Measurements from ENCODE around the gene ABLIM2.

ABLIM2 gene

DNA sequence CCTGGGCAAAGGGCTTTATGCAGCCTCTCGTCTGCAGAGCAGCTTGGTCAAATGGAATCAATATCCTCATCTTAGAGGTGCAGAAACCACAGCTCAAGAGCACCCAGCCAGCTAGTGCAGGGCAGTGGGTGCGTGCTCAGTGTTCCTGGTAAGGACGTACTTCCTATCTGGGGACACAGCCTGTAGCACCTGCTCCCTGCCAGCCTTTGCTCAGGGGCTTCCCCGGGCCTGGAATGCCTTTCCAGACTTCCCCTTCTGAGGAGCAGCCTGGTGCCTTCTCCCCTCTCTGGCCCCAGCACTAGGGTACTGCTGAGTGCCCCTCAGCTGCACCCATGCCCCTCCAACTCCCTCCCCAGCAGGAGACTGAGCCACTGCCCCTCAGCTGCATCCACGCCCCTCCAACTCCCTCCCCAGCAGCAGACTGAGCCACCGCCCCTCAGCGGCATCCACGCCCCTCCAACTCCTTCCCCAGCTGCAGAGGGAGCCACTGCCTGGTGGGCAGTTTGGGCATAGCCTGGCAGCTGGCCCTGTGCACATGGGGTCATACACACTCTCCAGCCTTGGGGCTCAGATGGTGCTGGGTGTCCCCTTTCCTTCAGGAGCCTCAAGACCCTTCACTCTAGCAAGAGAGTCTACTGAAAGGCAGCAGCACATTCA, 176.7 kb downstream of the ABLIM2 start:
- Histone ChIP-seq H3K4me1 (ENCODE audit: control insufficient read depth, low read depth, low read length) (peaks cover 17% of the 10 kb centered on the region), H4K8ac (ENCODE audit: low read depth, low read length) (no peak overlapping the region), H3K27me3 (ENCODE audit: insufficient read depth, low read length, poor library complexity) (no peaks in the 10 kb centered on the region), H2BK5ac (ENCODE audit: low read length) (no peak overlapping the region), H3K4ac (ENCODE audit: low read depth, low read length) (no peak overlapping the region), H3K18ac (ENCODE audit: low read length) (no peak overlapping the region), H3K23ac (ENCODE audit: low read length) (no peak overlapping the region), H4K5ac (ENCODE audit: low read length) (no peak overlapping the region), H3K4me3 (ENCODE audit: low read length) (no peak overlapping the region), H3K9ac (ENCODE audit: low read length) (no peak overlapping the region), H2AK5ac (ENCODE audit: low read length) (peak overlapping the region; percentile 69), H3K56ac (ENCODE audit: low read length) (peak overlapping the region; percentile 15), H2BK120ac (ENCODE audit: low read depth, low read length) (no peak overlapping the region), H3K79me1 (ENCODE audit: low read length) (no peaks in the 10 kb centered on the region), H3K4me2 (ENCODE audit: low read length) (no peak overlapping the region), H2BK15ac (replicated peaks; ENCODE audit: low read depth) (no peak overlapping the region), H3K27ac (ENCODE audit: low read depth, low read length) (no peak overlapping the region), H3K36me3 (ENCODE audit: control insufficient read depth, insufficient read depth, low read length) (no peaks in the 10 kb centered on the region), H3K79me2 (ENCODE audit: control insufficient read depth, insufficient read depth, low read length) (no peaks in the 10 kb centered on the region)
- DNase-seq, result no peak
- no CpG with 5 or more reads among the region's 8 CpGs for WGBS (ENCODE audit: extremely low coverage, insufficient coverage, low lambda C conversion rate)

GRCh38 chr4:7980036-7980435, 178.6 kb downstream of the ABLIM2 start:
- DNase-seq, result no peak
- no CpG with 5 or more reads among the region's 2 CpGs for WGBS (ENCODE audit: extremely low coverage, insufficient coverage, low lambda C conversion rate)
- H3K4me1 ChIP-seq (ENCODE audit: control insufficient read depth, low read depth, low read length), result peaks cover 17% of the 10 kb centered on the region
- no peak overlapping the region for H3K4me2 ChIP-seq (ENCODE audit: low read length)
- H4K8ac ChIP-seq (ENCODE audit: low read depth, low read length), result no peak overlapping the region
- H3K56ac ChIP-seq (ENCODE audit: low read length), result no peak overlapping the region
- peak overlapping the region; percentile 40 for H3K27ac ChIP-seq (ENCODE audit: low read depth, low read length)
- H2BK5ac ChIP-seq (ENCODE audit: low read length), result no peak overlapping the region
- no peak overlapping the region for H2BK15ac ChIP-seq (replicated peaks; ENCODE audit: low read depth)
- no peak overlapping the region for H3K9ac ChIP-seq (ENCODE audit: low read length)
- H3K23ac ChIP-seq (ENCODE audit: low read length), result no peak overlapping the region
- no peak overlapping the region for H3K18ac ChIP-seq (ENCODE audit: low read length)
- no peak overlapping the region for H3K4me3 ChIP-seq (ENCODE audit: low read length)
- no peaks in the 10 kb centered on the region for H3K27me3 ChIP-seq (ENCODE audit: insufficient read depth, low read length, poor library complexity)
- no peaks in the 10 kb centered on the region for H3K79me2 ChIP-seq (ENCODE audit: control insufficient read depth, insufficient read depth, low read length)
- H3K4ac ChIP-seq (ENCODE audit: low read depth, low read length), result no peak overlapping the region
- H4K5ac ChIP-seq (ENCODE audit: low read length), result no peak overlapping the region
- H2BK120ac ChIP-seq (ENCODE audit: low read depth, low read length), result no peak overlapping the region
- H2AK5ac ChIP-seq (ENCODE audit: low read length), result no peak overlapping the region
- no peaks in the 10 kb centered on the region for H3K79me1 ChIP-seq (ENCODE audit: low read length)
- no peaks in the 10 kb centered on the region for H3K36me3 ChIP-seq (ENCODE audit: control insufficient read depth, insufficient read depth, low read length)

DNA sequence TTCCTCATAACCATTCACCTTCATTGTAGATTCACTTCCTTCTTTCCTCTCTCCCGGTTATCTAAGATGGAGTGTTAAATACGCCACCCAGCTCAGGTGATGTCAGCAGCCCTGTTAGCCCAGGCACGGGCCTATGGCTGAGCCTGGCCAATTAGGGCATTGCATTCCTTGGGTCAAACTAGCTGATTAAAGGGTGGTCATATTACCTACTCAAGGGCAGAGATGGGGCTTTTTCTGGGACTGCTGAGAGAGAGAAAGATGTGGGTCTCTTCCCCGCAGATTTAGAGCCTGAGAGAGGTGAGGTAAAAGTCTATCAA, 179.0 kb downstream of the ABLIM2 start:
- Histone ChIP-seq H3K27ac (ENCODE audit: low read depth, low read length) (no peak overlapping the region), H3K79me1 (ENCODE audit: low read length) (no peaks in the 10 kb centered on the region), H2BK15ac (replicated peaks; ENCODE audit: low read depth) (no peak overlapping the region), H3K18ac (ENCODE audit: low read length) (no peak overlapping the region), H3K4me1 (ENCODE audit: control insufficient read depth, low read depth, low read length) (peaks cover 17% of the 10 kb centered on the region), H3K56ac (ENCODE audit: low read length) (no peak overlapping the region), H4K5ac (ENCODE audit: low read length) (no peak overlapping the region), H3K4me3 (ENCODE audit: low read length) (no peak overlapping the region), H4K8ac (ENCODE audit: low read depth, low read length) (no peak overlapping the region), H3K23ac (ENCODE audit: low read length) (no peak overlapping the region), H3K27me3 (ENCODE audit: insufficient read depth, low read length, poor library complexity) (no peaks in the 10 kb centered on the region), H2BK5ac (ENCODE audit: low read length) (no peak overlapping the region), H3K9ac (ENCODE audit: low read length) (no peak overlapping the region), H3K36me3 (ENCODE audit: control insufficient read depth, insufficient read depth, low read length) (no peaks in the 10 kb centered on the region), H2AK5ac (ENCODE audit: low read length) (no peak overlapping the region), H3K79me2 (ENCODE audit: control insufficient read depth, insufficient read depth, low read length) (no peaks in the 10 kb centered on the region), H3K4ac (ENCODE audit: low read depth, low read length) (no peak overlapping the region), H3K4me2 (ENCODE audit: low read length) (no peak overlapping the region), H2BK120ac (ENCODE audit: low read depth, low read length) (no peak overlapping the region)
- DNase-seq, result peak; percentile 79
- WGBS (ENCODE audit: extremely low coverage, insufficient coverage, low lambda C conversion rate), result no CpG with 5 or more reads among the region's 4 CpGs

GRCh38 chr4:7978907-7979651, 179.5 kb downstream of the ABLIM2 start:
- Histone ChIP-seq H3K4ac (ENCODE audit: low read depth, low read length) (peak overlapping the region; percentile 1), H3K79me1 (ENCODE audit: low read length) (no peaks in the 10 kb centered on the region), H2BK120ac (ENCODE audit: low read depth, low read length) (no peak overlapping the region), H3K27me3 (ENCODE audit: insufficient read depth, low read length, poor library complexity) (no peaks in the 10 kb centered on the region), H3K4me1 (ENCODE audit: control insufficient read depth, low read depth, low read length) (peaks cover 17% of the 10 kb centered on the region), H3K79me2 (ENCODE audit: control insufficient read depth, insufficient read depth, low read length) (no peaks in the 10 kb centered on the region), H3K27ac (ENCODE audit: low read depth, low read length) (no peak overlapping the region), H3K56ac (ENCODE audit: low read length) (peak overlapping the region; percentile 87), H2BK15ac (replicated peaks; ENCODE audit: low read depth) (no peak overlapping the region), H4K8ac (ENCODE audit: low read depth, low read length) (no peak overlapping the region), H3K18ac (ENCODE audit: low read length) (no peak overlapping the region), H4K5ac (ENCODE audit: low read length) (peak overlapping the region; percentile 91), H3K36me3 (ENCODE audit: control insufficient read depth, insufficient read depth, low read length) (no peaks in the 10 kb centered on the region), H2BK5ac (ENCODE audit: low read length) (peak overlapping the region; percentile 82), H3K4me2 (ENCODE audit: low read length) (no peak overlapping the region), H3K23ac (ENCODE audit: low read length) (no peak overlapping the region), H3K9ac (ENCODE audit: low read length) (peak overlapping the region; percentile 45), H2AK5ac (ENCODE audit: low read length) (peak overlapping the region; percentile 99), H3K4me3 (ENCODE audit: low read length) (no peak overlapping the region)
- DNase-seq, result peak; percentile 23
- WGBS (ENCODE audit: extremely low coverage, insufficient coverage, low lambda C conversion rate), result no CpG with 5 or more reads among the region's 17 CpGs

DNA sequence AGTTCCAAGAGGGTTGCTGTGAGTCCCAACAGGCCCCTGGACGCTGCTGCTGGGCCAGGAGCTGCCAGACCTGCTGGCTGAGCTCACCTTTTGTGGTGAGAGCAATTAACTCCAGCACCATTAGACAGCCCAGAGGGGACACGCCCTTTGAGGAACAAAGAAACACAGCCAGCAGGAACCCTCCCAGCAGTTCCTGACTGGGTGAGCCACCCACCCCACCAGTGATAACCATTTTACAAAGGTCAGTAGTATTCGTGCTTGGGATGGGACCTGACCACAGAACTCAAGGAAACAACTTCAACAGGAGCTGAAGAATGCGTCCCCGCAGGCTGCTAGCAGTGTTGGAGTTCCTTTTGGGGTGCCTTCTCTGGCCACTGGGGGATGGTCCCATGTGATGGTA, 180.1 kb downstream of the ABLIM2 start:
- no CpG with 5 or more reads among the region's 5 CpGs for WGBS (ENCODE audit: extremely low coverage, insufficient coverage, low lambda C conversion rate)

More for the DNA sequence above, 180.1 kb downstream of the ABLIM2 start:
- Histone ChIP-seq H3K79me1 (ENCODE audit: low read length) (no peaks in the 10 kb centered on the region), H3K79me2 (ENCODE audit: control insufficient read depth, insufficient read depth, low read length) (no peaks in the 10 kb centered on the region), H4K5ac (ENCODE audit: low read length) (peak overlapping the region; percentile 91), H3K27me3 (ENCODE audit: insufficient read depth, low read length, poor library complexity) (no peaks in the 10 kb centered on the region), H3K56ac (ENCODE audit: low read length) (peak overlapping the region; percentile 87), H2BK5ac (ENCODE audit: low read length) (peak overlapping the region; percentile 82), H4K8ac (ENCODE audit: low read depth, low read length) (no peak overlapping the region), H3K4ac (ENCODE audit: low read depth, low read length) (peak overlapping the region; percentile 1), H3K4me3 (ENCODE audit: low read length) (no peak overlapping the region), H2AK5ac (ENCODE audit: low read length) (peak overlapping the region; percentile 99), H2BK15ac (replicated peaks; ENCODE audit: low read depth) (no peak overlapping the region), H3K9ac (ENCODE audit: low read length) (peak overlapping the region; percentile 45), H3K27ac (ENCODE audit: low read depth, low read length) (no peak overlapping the region), H3K4me1 (ENCODE audit: control insufficient read depth, low read depth, low read length) (peaks cover 17% of the 10 kb centered on the region), H3K23ac (ENCODE audit: low read length) (no peak overlapping the region), H3K18ac (ENCODE audit: low read length) (no peak overlapping the region), H2BK120ac (ENCODE audit: low read depth, low read length) (no peak overlapping the region), H3K36me3 (ENCODE audit: control insufficient read depth, insufficient read depth, low read length) (no peaks in the 10 kb centered on the region), H3K4me2 (ENCODE audit: low read length) (no peak overlapping the region)
- DNase-seq, result peak; percentile 63

All from mesendoderm (in vitro differentiated cells).